ENCODE data around the gene CCDC78.

CCDC78 gene

GRCh38 chr16:689175-689897 is 36.9 kb downstream of the CCDC78 start:
- no peak for TF ChIP-seq PAX5 (IDR thresholded peaks at IDR 0.05; ENCODE audit: insufficient read depth, low read length, severe bottlenecking)
- no peak for DNase-seq (ENCODE audit: insufficient read length, low spot score)
- peak; percentile 84 for FAIRE-seq

- DNase-seq (ENCODE audit: insufficient read length, low spot score), result no peak
- TF ChIP-seq TAF1 (IDR thresholded peaks at IDR 0.05; ENCODE audit: low read depth, low read length) (no peak), POLR2AphosphoS5 (IDR thresholded peaks at IDR 0.05; ENCODE audit: low read depth, low read length) (no peak), POU2F2 (IDR thresholded peaks at IDR 0.05; ENCODE audit: low read depth, low read length) (no peak), PAX5 (IDR thresholded peaks at IDR 0.05; ENCODE audit: insufficient read depth, low read length, severe bottlenecking) (no peak), POLR2A (IDR thresholded peaks at IDR 0.05; ENCODE audit: low read depth, low read length) (no peak)
- FAIRE-seq, result no peak
Measured at GRCh38 chr16:687499-687898, 38.7 kb downstream of the CCDC78 start.

GRCh38 chr16:686459-687260 is 39.6 kb downstream of the CCDC78 start:
- DNase-seq (ENCODE audit: insufficient read length, low spot score), result no peak
- no peak for FAIRE-seq
- TF ChIP-seq TAF1 (IDR thresholded peaks at IDR 0.05; ENCODE audit: low read depth, low read length), result no peak
- TF ChIP-seq POU2F2 (IDR thresholded peaks at IDR 0.05; ENCODE audit: low read depth, low read length), result no peak
- no peak for TF ChIP-seq POLR2AphosphoS5 (IDR thresholded peaks at IDR 0.05; ENCODE audit: low read depth, low read length)
- TF ChIP-seq PAX5 (IDR thresholded peaks at IDR 0.05; ENCODE audit: insufficient read depth, low read length, severe bottlenecking), result no peak
- no peak for TF ChIP-seq POLR2A (IDR thresholded peaks at IDR 0.05; ENCODE audit: low read depth, low read length)
- TF ChIP-seq SPI1 (IDR thresholded peaks at IDR 0.05; ENCODE audit: low read depth, low read length), result no peak

GRCh38 chr16:685967-686366 is 40.3 kb downstream of the CCDC78 start:
- no peak for DNase-seq (ENCODE audit: insufficient read length, low spot score)
- TF ChIP-seq SPI1 (IDR thresholded peaks at IDR 0.05; ENCODE audit: low read depth, low read length) (no peak), PAX5 (IDR thresholded peaks at IDR 0.05; ENCODE audit: insufficient read depth, low read length, severe bottlenecking) (no peak), POLR2AphosphoS5 (IDR thresholded peaks at IDR 0.05; ENCODE audit: low read depth, low read length) (no peak), POU2F2 (IDR thresholded peaks at IDR 0.05; ENCODE audit: low read depth, low read length) (no peak), POLR2A (IDR thresholded peaks at IDR 0.05; ENCODE audit: low read depth, low read length) (no peak), TAF1 (IDR thresholded peaks at IDR 0.05; ENCODE audit: low read depth, low read length) (no peak)
- no peak for FAIRE-seq

- DNase-seq (ENCODE audit: insufficient read length, low spot score), result no peak
- TF ChIP-seq POU2F2 (IDR thresholded peaks at IDR 0.05; ENCODE audit: low read depth, low read length) (no peak), PAX5 (IDR thresholded peaks at IDR 0.05; ENCODE audit: insufficient read depth, low read length, severe bottlenecking) (no peak), SPI1 (IDR thresholded peaks at IDR 0.05; ENCODE audit: low read depth, low read length) (no peak), TAF1 (IDR thresholded peaks at IDR 0.05; ENCODE audit: low read depth, low read length) (no peak)
- no peak for FAIRE-seq
Measured at GRCh38 chr16:684961-685696, 41.1 kb downstream of the CCDC78 start.

- TF ChIP-seq POU2F2 (IDR thresholded peaks at IDR 0.05; ENCODE audit: low read depth, low read length) (0 out of 2 replicates have a peak, but pooled peaks have one; percentile 33), POLR2AphosphoS5 (IDR thresholded peaks at IDR 0.05; ENCODE audit: low read depth, low read length) (peak; percentile 62; the same call in 1 of the 2 replicates), SPI1 (IDR thresholded peaks at IDR 0.05; ENCODE audit: low read depth, low read length) (no peak), POLR2A (IDR thresholded peaks at IDR 0.05; ENCODE audit: low read depth, low read length) (peak; percentile 88), TAF1 (IDR thresholded peaks at IDR 0.05; ENCODE audit: low read depth, low read length) (peak; percentile 86), PAX5 (IDR thresholded peaks at IDR 0.05; ENCODE audit: insufficient read depth, low read length, severe bottlenecking) (peak; percentile 83)
- DNase-seq (ENCODE audit: insufficient read length, low spot score), result peak; percentile 100
- FAIRE-seq, result peak; percentile 100
Measured at GRCh38 chr16:684071-684794, 42.0 kb downstream of the CCDC78 start, which contains the start of gene JMJD8. TSS of gene JMJD8 (minus strand) at chr16:684334. CDS start at chr16:684319, 15 bp downstream.

- no peak for TF ChIP-seq PAX5 (IDR thresholded peaks at IDR 0.05; ENCODE audit: insufficient read depth, low read length, severe bottlenecking)
- no peak for TF ChIP-seq SPI1 (IDR thresholded peaks at IDR 0.05; ENCODE audit: low read depth, low read length)
- TF ChIP-seq POLR2AphosphoS5 (IDR thresholded peaks at IDR 0.05; ENCODE audit: low read depth, low read length), result no peak
- no peak; the same call in 1 of the 2 replicates for TF ChIP-seq POLR2A (IDR thresholded peaks at IDR 0.05; ENCODE audit: low read depth, low read length)
- no peak for TF ChIP-seq TAF1 (IDR thresholded peaks at IDR 0.05; ENCODE audit: low read depth, low read length)
- TF ChIP-seq POU2F2 (IDR thresholded peaks at IDR 0.05; ENCODE audit: low read depth, low read length), result no peak
- FAIRE-seq (no peak), DNase-seq (ENCODE audit: insufficient read length, low spot score) (no peak)
Measured at GRCh38 chr16:683396-684070, 42.7 kb downstream of the CCDC78 start.
